HG02678 (cell line): ENCODE measurements around the gene ZSCAN1.

ENCODE experiments used
- ATAC-seq: cut with Tn5 transposase; IDR thresholded peaks from one replicate; pipeline ENCODE4 v1.9.1; 2021; ENCODE audit warnings: mild to moderate bottlenecking, moderate library complexity; ENCODE audit not compliant: unreplicated experiment

ZSCAN1 gene

DNA sequence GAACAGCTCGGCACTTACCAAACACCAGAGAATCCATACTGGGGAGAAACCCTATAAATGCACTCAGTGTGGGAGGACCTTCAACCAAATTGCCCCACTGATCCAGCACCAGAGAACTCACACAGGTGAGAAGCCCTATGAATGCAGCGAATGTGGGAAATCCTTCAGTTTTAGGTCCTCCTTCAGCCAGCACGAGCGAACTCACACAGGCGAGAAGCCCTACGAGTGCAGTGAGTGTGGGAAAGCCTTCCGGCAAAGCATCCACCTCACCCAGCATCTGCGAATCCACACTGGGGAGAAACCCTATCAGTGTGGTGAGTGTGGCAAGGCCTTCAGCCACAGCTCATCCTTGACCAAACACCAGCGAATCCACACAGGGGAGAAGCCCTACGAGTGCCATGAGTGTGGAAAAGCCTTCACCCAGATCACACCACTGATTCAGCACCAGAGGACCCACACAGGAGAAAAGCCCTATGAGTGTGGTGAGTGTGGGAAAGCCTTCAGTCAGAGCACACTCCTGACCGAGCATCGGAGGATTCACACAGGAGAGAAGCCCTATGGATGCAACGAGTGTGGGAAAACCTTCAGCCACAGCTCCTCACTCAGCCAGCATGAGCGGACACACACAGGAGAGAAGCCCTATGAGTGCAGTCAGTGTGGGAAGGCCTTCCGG, 33.6 kb downstream of the ZSCAN1 start:
- ATAC-seq: no peak

GRCh38 chr19:58079792-58080191, 46.0 kb downstream of the ZSCAN1 start:
- ATAC-seq: no peak

GRCh38 chr19:58083021-58083420, 49.2 kb downstream of the ZSCAN1 start:
- no peak for ATAC-seq

GRCh38 chr19:58084596-58085347, 50.9 kb downstream of the ZSCAN1 start:
- no peak for ATAC-seq

- no peak for ATAC-seq
Observed at GRCh38 chr19:58085348-58085875, 51.6 kb downstream of the ZSCAN1 start.

DNA sequence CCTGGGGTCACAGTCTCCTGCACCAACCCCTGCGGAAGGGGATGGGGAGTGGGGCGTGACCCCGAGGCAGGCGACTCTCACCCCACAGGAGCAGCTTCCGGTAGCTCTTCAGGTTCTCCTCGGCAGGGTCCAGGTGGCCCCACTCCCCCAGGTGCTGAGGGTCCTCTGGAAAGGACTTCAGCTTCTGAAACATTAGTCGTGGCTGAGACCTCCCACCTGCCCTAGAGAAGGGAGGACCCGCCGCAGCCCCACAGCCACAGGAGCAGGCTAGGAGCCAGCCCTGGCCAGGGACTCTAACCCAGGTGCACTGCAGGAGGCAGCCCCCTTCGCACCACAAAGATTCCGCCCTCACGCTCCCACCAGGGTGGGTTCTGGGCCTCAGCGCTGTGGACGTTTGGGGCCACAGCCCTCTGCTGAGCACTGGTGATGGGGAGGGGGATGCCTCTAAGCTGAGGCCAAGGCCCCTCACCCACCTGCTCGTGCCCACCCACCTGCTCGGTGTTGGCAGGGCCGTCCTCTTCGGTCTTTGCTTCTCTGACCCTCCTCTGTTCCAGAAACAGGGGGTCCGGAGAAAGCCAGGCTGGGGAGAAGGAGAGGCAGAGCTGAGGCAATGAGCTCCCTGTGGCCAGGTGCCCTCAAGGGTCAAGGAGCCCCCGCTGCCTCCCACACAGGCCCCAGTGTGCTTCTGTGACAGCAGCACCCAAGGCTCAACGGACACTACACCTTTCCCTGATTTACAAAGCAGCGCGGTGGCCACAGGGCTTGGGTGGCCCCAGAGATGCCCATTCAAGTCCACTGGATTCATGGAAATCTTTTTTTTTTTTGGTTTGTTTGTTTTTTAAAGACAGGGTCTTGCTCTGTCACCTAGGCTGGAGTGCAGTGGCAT, 53.2 kb downstream of the ZSCAN1 start:
- no peak for ATAC-seq

DNA sequence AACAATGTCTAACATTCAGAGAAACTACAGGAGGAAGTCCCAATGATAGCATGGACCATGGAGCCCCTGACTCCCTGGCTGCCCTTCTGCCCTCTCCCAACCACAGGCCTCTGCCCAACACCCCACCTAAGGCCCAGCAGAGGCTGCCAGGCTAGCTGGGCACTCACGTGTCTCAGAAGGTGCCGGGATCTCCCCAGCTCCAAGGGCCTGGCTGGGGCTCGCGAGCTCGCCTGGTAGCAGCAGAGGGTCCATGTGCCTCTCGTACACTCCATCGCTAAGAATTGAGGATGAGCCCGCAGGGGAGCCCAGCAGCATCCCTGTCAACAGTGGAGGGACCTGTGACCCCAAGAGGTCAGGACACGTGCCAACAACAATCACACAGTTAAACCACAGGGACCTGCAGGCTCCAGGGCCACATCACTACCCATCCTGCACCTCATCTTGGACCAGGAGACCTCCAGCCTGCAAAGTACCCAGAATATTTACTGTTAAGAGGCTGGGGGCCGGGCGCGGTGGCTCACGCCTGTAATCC, 54.8 kb downstream of the ZSCAN1 start:
- no peak for ATAC-seq

GRCh38 chr19:58089846-58090245, 56.0 kb downstream of the ZSCAN1 start:
- ATAC-seq: no peak

DNA sequence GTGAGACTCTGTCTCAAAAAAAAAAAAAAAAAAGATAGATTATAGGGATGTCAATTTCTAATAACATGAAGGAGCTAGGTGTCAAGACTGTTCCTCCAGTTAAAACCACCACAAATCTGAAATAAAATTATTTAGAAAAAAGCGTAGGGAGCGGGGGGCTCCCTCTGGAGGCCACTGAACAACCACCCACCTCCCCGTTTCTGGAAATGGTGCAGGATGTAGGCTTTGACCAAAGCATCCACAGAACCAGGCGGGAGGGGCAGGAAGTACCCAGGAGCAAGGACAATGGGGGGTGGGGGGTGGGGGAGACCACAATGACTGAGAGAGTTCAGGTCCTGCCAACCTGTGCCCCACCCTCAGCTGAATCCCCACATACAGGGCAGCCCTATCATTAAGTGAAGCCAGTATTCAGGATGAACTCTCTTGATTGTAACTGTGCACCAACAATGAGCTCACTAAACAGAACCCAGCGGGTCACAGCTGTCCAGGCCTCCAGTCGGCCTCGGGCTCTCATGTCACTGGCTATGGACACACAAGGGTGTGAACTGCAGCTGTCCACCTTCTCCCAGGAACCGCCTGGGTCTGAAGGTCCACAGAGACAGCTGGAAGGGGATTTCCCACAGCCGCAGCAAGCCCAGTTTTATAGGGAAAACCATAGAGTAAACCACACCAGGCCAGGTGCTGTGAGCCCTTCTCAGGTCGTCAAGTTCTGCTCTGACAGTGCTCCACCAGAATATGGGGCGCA, 57.6 kb downstream of the ZSCAN1 start:
- no peak for ATAC-seq

DNA sequence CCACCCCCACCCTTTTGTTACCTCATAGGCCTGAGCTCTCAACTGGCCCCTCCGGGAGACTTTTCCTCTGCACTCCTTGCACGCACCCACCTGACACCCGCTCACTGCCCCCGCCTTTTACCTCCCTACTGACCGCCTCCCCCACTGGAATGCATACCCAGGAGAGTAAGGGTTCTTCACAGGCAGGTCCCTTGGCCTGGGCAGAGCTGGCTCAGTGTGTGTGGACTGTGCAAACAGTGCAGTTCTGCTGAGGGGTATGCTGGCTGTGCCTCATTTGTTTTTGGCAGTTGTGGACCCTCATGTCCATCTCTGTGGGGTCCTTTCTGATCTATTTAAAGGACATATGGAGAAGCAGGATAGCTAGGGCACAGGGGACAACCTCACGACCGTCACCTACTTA, 59.2 kb downstream of the ZSCAN1 start:
- no peak for ATAC-seq

DNA sequence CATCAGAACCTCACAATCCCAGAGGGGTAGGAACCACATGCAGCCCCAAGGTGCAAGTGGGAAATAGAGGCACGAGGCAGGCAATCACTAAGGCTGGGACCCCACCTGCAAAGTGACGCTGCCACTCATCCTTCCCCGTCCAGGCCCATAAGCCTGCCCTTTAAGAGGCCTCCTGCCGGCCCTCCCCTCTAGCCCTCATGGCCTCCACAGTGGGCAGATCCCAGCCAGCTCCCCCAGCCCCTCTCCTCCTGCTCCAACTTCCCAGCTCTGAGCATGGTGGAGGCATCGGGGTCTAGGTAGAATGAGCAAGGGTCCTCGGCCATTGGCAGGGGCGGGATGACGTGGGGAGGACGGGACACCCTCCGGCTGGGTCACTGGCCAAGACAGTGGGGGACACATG, 61.5 kb downstream of the ZSCAN1 start:
- no peak for ATAC-seq

DNA sequence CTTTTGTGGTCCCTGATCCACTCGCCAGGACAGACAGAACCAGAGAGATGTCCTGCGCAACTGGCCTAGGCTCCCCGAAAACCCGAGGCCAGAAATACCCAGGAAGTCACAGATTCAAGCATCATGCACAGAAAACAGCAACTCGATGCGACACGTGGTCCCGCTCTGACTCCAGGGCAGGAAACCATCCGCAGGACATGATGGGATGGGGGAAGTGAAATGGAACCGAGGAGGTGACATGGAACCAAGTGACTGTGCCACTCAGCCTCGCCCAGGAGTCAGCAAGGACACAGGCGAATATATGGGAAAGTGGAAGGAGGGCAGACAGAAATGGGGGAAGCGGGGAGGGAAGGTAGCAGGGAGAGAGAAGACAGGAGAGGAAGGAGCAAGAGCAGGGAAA, 63.1 kb downstream of the ZSCAN1 start:
- ATAC-seq: no peak

DNA sequence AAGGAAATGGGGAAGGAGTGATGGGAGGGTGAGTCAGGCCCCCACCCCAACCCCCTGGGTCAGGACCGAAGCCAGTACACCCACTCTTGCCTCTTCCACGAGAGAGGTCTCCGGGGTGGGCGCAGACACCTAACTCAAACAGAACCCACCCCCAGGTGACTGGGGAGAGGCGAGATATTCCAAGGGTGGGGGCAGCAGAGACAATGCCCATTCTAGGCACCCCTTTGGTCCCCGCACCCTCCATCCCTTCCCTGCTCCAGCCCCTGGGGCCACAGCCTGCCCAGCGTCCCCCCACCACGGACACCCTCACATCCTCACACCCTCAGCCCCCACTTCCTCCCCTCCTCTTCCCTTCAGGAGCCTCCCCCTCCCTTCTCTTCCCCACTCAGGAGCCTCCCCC, 63.5 kb downstream of the ZSCAN1 start:
- ATAC-seq: no peak

GRCh38 chr19:58097781-58098681, 64.2 kb downstream of the ZSCAN1 start, which contains the start of gene ZSCAN18:
Gene ZSCAN18 (minus strand): TSS chr19:58098231. CDS start chr19:58090267, 7,964 bp downstream.
- peak; percentile 88 for ATAC-seq

GRCh38 chr19:58098682-58098998, 64.8 kb downstream of the ZSCAN1 start:
- no peak for ATAC-seq
